Measurements from ENCODE around the gene TMEM95. TPM values are rescaled to one million over a fixed set of nuclear protein-coding genes. Genes with fewer than 3 reads are reported as not detected.
A peak's percentile ranks its signal among the peaks of the same experiment; 100 is the strongest.

TMEM95 gene
- total and polyA plus RNA-seq, 4 donors, result not detected

DNA sequence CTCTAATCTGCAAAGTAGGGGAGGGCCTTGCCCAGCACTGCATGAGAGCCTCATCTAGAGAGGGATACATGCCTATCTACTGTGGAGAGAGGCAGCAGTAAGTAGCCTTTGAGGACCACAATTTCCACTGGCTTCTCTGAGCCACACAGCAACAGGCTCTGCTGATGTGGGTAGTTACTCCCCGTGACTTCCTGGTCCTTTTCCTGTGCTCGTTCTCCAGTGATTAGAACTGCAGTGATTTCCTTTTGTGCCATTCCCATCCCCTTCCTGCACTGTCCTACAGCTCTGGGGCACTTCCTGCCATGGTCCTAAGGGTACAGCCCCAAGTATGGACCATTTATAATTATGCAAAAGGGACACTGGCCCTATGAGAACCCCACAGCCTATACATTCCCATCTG lies 36.4 kb downstream of the TMEM95 start:
- Histone ChIP-seq H3K36me3 (ENCODE audit: control insufficient read depth in 4 of 4, insufficient read depth in 3 of 4, low read depth in 1 of 4, low read length in 3 of 4) (peaks cover 0 to 8% (median 6%) of the 10 kb centered on the region in 4 donors), H3K9ac (ENCODE audit: low read depth in 1 of 2, low read length in 2 of 2) (no peak overlapping the region), H3K27me3 (ENCODE audit: control insufficient read depth in 4 of 4, insufficient read depth in 4 of 4, low read length in 3 of 4) (no peaks in the 10 kb centered on the region), H3K4me1 (ENCODE audit: control insufficient read depth in 4 of 4, insufficient read depth in 4 of 4, low read length in 3 of 4) (peaks cover 0 to 15% (median 8%) of the 10 kb centered on the region in 4 donors), H3K27ac (ENCODE audit: low read depth in 1 of 2, low read length in 2 of 2) (no peak overlapping the region), H3K9me3 (ENCODE audit: control insufficient read depth in 4 of 4, low read length in 3 of 4) (no peaks in the 10 kb centered on the region), H3K4me3 (ENCODE audit: low read depth in 1 of 3, low read length in 3 of 3) (no peak overlapping the region)
- no peak for DNase-seq (ENCODE audit: low spot score)
- TF ChIP-seq, protein P1, sequence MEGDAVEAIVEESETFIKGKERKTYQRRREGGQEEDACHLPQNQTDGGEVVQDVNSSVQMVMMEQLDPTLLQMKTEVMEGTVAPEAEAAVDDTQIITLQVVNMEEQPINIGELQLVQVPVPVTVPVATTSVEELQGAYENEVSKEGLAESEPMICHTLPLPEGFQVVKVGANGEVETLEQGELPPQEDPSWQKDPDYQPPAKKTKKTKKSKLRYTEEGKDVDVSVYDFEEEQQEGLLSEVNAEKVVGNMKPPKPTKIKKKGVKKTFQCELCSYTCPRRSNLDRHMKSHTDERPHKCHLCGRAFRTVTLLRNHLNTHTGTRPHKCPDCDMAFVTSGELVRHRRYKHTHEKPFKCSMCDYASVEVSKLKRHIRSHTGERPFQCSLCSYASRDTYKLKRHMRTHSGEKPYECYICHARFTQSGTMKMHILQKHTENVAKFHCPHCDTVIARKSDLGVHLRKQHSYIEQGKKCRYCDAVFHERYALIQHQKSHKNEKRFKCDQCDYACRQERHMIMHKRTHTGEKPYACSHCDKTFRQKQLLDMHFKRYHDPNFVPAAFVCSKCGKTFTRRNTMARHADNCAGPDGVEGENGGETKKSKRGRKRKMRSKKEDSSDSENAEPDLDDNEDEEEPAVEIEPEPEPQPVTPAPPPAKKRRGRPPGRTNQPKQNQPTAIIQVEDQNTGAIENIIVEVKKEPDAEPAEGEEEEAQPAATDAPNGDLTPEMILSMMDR (IDR thresholded peaks at IDR 0.05; ENCODE audit: low read depth, low read length, missing input control), result no peak
- TF ChIP-seq EGR1 (IDR thresholded peaks at IDR 0.05; ENCODE audit: low read depth in 2 of 2) (no peak), NR2F2 (IDR thresholded peaks at IDR 0.05) (no peak), TAF1 (conservative IDR thresholded peaks at IDR 0.05) (no peak)
- WGBS, result 65% methylated on average over 2 of the region's 2 CpGs

DNA sequence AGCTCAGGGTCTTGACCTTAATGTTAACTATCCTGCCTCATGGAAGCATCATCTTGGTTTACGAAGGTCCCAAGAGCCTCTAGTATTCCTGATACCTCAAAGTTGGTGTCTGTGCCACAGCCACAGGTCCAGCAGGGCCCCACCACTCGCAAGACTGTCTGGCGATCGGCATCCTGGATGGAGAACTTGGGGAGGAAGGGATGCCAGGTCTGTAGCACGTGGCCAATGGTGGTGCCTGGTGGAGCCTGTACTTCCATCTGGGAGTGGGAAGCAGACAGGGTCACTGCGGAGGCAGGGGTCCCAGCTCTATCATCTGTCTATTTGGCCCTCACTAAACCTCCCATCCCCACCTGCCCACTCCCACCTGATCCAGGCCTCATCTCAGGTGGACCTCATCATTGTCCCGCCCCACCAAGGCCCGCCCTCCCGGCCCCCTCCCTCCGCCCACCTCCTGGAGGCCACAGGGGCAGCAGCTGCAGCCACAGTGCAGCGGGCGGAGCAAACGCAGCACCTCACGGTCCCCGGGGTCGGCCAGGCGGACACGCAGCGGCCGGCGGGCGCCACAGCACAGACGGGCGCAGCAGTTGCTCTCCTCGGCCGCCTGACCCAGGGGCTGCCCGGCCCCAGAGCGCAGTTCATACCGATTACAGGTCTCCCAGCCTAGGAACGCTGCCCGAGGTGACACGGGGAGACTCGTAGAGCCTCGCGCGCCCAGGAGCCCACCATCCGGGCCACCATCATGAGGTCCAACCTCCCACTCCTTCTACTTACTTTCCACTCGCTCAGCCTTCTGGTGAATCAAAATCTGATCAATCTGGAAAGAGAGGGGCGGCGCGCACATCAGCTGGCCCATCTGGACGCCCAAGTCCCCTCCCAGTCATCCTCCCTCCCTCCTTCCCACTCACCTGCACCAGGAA lies 38.0 kb downstream of the TMEM95 start:
- Histone ChIP-seq H3K27ac (ENCODE audit: low read depth in 1 of 2, low read length in 2 of 2) (no peak overlapping the region), H3K27me3 (ENCODE audit: control insufficient read depth in 4 of 4, insufficient read depth in 4 of 4, low read length in 3 of 4) (no peaks in the 10 kb centered on the region), H3K4me3 (ENCODE audit: low read depth in 1 of 3, low read length in 3 of 3) (peak overlapping the region in 1 of 3 donors; percentile 69), H3K36me3 (ENCODE audit: control insufficient read depth in 4 of 4, insufficient read depth in 3 of 4, low read depth in 1 of 4, low read length in 3 of 4) (peaks cover 0 to 8% (median 4%) of the 10 kb centered on the region in 4 donors), H3K9me3 (ENCODE audit: control insufficient read depth in 4 of 4, low read length in 3 of 4) (no peaks in the 10 kb centered on the region), H3K4me1 (ENCODE audit: control insufficient read depth in 4 of 4, insufficient read depth in 4 of 4, low read length in 3 of 4) (peaks cover 0 to 15% (median 8%) of the 10 kb centered on the region in 4 donors), H3K9ac (ENCODE audit: low read depth in 1 of 2, low read length in 2 of 2) (no peak overlapping the region)
- 87% methylated on average over 42 of the region's 42 CpGs for WGBS
- TF ChIP-seq SP1 (IDR thresholded peaks at IDR 0.05), result no peak
- TF ChIP-seq NR2F2 (IDR thresholded peaks at IDR 0.05), result no peak
- no peak for DNase-seq (ENCODE audit: low spot score)

DNA sequence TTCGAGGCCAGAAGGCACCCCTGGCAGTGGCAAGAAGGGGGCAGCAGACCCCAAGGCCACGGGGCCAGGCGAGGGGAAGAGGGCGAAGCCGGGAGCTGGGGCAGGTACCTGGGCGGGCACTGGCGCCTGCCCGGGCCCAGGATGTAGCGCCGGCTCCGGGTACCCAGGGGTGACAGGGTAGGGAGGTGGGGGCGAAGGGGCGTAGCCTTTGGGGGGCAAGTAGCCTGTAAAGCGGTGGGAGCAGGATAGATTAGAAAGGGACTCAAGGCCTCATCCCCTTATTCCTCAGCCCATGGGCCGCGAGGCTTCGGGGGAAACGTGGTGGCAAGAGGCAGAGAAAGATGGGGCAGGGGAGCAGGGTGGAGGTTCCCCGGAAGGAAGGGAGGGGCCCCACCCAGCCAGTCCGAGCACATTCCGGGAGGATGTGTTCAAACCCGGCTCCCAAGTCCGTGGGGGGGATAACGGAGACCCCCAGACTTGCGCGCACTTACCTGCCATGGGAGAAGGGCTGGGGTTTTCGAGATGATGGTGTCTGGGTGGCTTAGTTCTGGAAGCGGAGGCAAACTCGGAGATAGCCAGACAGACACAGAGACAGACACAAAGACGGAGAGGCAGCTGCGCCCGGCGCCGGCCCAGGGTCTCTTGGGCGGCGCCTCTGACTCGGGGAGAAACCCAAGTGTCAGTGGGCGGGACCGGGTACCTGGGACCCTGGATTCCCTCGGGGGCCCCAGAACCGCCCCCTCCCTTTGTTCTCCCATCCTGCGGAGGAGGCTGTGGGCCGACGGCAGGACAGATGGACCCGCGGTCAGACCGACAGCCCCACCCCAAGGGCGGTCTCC lies 38.9 kb downstream of the TMEM95 start:
- 17% methylated on average over 48 of the region's 48 CpGs for WGBS
- H3K9me3 ChIP-seq (ENCODE audit: control insufficient read depth in 4 of 4, low read length in 3 of 4), result no peaks in the 10 kb centered on the region
- H3K9ac ChIP-seq (ENCODE audit: low read depth in 1 of 2, low read length in 2 of 2), result peak overlapping the region in 1 of 2 donors; percentile 79
- peaks cover 0 to 8% (median 2%) of the 10 kb centered on the region in 4 donors for H3K36me3 ChIP-seq (ENCODE audit: control insufficient read depth in 4 of 4, insufficient read depth in 3 of 4, low read depth in 1 of 4, low read length in 3 of 4)
- H3K27me3 ChIP-seq (ENCODE audit: control insufficient read depth in 4 of 4, insufficient read depth in 4 of 4, low read length in 3 of 4), result no peaks in the 10 kb centered on the region
- DNase-seq (ENCODE audit: low spot score), result no peak
- TF ChIP-seq RAD21 (IDR thresholded peaks at IDR 0.05) (no peak), HNF4G (IDR thresholded peaks at IDR 0.05) (no peak), FOXA2 (IDR thresholded peaks at IDR 0.05) (no peak)
- TF ChIP-seq, protein P2, sequence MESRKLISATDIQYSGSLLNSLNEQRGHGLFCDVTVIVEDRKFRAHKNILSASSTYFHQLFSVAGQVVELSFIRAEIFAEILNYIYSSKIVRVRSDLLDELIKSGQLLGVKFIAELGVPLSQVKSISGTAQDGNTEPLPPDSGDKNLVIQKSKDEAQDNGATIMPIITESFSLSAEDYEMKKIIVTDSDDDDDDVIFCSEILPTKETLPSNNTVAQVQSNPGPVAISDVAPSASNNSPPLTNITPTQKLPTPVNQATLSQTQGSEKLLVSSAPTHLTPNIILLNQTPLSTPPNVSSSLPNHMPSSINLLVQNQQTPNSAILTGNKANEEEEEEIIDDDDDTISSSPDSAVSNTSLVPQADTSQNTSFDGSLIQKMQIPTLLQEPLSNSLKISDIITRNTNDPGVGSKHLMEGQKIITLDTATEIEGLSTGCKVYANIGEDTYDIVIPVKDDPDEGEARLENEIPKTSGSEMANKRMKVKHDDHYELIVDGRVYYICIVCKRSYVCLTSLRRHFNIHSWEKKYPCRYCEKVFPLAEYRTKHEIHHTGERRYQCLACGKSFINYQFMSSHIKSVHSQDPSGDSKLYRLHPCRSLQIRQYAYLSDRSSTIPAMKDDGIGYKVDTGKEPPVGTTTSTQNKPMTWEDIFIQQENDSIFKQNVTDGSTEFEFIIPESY (IDR thresholded peaks at IDR 0.05), result no peak
- peaks cover 0 to 15% (median 8%) of the 10 kb centered on the region in 4 donors for H3K4me1 ChIP-seq (ENCODE audit: control insufficient read depth in 4 of 4, insufficient read depth in 4 of 4, low read length in 3 of 4)
- H3K27ac ChIP-seq (ENCODE audit: low read depth in 1 of 2, low read length in 2 of 2), result peak overlapping the region; percentile 74 to 94
- peak overlapping the region; percentile 69 to 85 (median 73) for H3K4me3 ChIP-seq (ENCODE audit: low read depth in 1 of 3, low read length in 3 of 3)
